ENCODE measurements around the gene C1orf141. TPM values are rescaled to one million over a fixed set of nuclear protein-coding genes. Genes with fewer than 3 reads are reported as not detected.

Gene C1orf141
- total RNA-seq (2021; fragmentation: NEBNext Ultra II Directional; extraction: Animal tissue kit (Norgen Biotek cat#: 25700)): not detected in 2 replicates
- polyA plus RNA-seq (2011; rRNA removed): not detected in 2 replicates
- polyA plus RNA-seq (2011; cell fraction: cytosol; rRNA removed): not detected
- polyA plus RNA-seq (2011; cell fraction: nucleus; rRNA removed): not detected
- not detected in 4 replicates for polyA plus RNA-seq (2012, experiment 1 of 2)
- polyA plus RNA-seq (2012, experiment 2 of 2): not detected
- not detected for polyA plus RNA-seq (2013, experiment 1 of 2)
- not detected for polyA plus RNA-seq (2013, experiment 2 of 2)
- polyA minus RNA-seq (2011; rRNA and poly(A)+ RNA removed): not detected in 2 replicates
- polyA minus RNA-seq (2011; cell fraction: cytosol; rRNA and poly(A)+ RNA removed): not detected
- polyA minus RNA-seq (2011; cell fraction: nucleus; rRNA and poly(A)+ RNA removed): not detected
- long read RNA-seq, experiment 1: 0 reads
- long read RNA-seq, experiment 2: 0 reads

DNA sequence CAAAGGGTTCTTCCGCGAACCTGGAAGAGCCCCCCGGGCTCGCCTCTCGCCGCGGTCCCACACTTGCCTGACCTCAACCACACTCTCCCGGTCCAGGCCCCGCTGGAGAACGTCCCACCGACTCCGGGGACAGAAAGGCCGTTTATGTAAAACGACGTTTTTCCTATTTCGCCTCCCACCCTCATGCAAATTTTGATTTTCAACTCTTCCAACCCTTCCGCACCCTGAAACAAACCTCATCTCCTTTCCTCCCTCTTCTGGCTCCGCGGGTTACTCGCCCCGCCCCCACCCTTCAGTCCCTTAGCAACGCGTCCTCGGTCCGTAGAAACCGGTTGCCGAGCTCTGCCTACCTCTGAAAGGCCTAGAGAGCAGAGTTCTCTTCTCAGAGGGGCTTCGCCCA is at the start of gene C1orf141:
C1orf141 (minus strand) TSS at position 276 of the 400 bp plus-strand sequence. CDS start 7,730 bp downstream, outside the sequence.
- Histone ChIP-seq H4K20me1 (replicated peaks in 1 of 2; ENCODE audit: control insufficient read depth in 1 of 2, insufficient read depth in 2 of 2, low read length in 2 of 2) (no peaks in the 10 kb centered on the region), H3K23ac (ENCODE audit: insufficient read length) (no peak within 1 kb of the TSS), H3K79me2 (ENCODE audit: control insufficient read depth in 1 of 2, insufficient read depth in 2 of 2, low read length in 2 of 2) (no peaks in the 10 kb centered on the region), H3K36me3 (ENCODE audit: control insufficient read depth in 2 of 4, insufficient read depth in 4 of 4, low read length in 3 of 4) (no peaks in the 10 kb centered on the region), H4K8ac (ENCODE audit: extremely low read depth, insufficient read depth, low read length) (no peak within 1 kb of the TSS), H3K27me3 (replicated peaks in 1 of 4; ENCODE audit: control insufficient read depth in 3 of 4, extremely low read depth in 1 of 4, insufficient read depth in 3 of 4, low read length in 3 of 4) (0 out of 7 replicates have a peak, but pooled peaks cover 0 to 2% (median 0%) of the 10 kb centered on the region in 4 experiments), H2BK15ac (ENCODE audit: low read length) (no peak within 1 kb of the TSS), H3K4me2 (ENCODE audit: insufficient read depth in 1 of 2, low read depth in 2 of 2, low read length in 2 of 2) (peak within 1 kb of the TSS; percentile 54 to 68), H2BK12ac (ENCODE audit: low read depth, low read length) (no peak within 1 kb of the TSS), H4K91ac (replicated peaks; ENCODE audit: insufficient read length, low read length) (no peak within 1 kb of the TSS), H3K27ac (ENCODE audit: low read depth, low read length) (no peak within 1 kb of the TSS), H2AFZ (ENCODE audit: low read length) (peak within 1 kb of the TSS; percentile 67; the same call in 1 of the 2 replicates), H3K79me1 (ENCODE audit: low read depth, low read length) (no peaks in the 10 kb centered on the region), H3K23me2 (ENCODE audit: low read depth, low read length) (no peaks in the 10 kb centered on the region; the same call in 1 of the 2 replicates), H3K4me3 (ENCODE audit: extremely low read depth in 1 of 4, insufficient read depth in 2 of 4, low read depth in 3 of 4, low read length in 4 of 4) (peak within 1 kb of the TSS; percentile 39 to 56 (median 49); a peak in 7 of 8 replicates), H2BK20ac (ENCODE audit: low read length) (no peak within 1 kb of the TSS), H3K14ac (ENCODE audit: insufficient read length) (no peak within 1 kb of the TSS), H3K9me3 (ENCODE audit: insufficient read depth in 2 of 2, low read depth in 1 of 2, low read length in 1 of 2) (no peaks in the 10 kb centered on the region), H3K4ac (replicated peaks; ENCODE audit: insufficient read length, low read depth, low read length) (no peak within 1 kb of the TSS), H4K5ac (ENCODE audit: insufficient read length, low read depth, low read length) (no peak within 1 kb of the TSS), H3K18ac (ENCODE audit: extremely low read depth, low read length) (no peak within 1 kb of the TSS), H2BK120ac (replicated peaks; ENCODE audit: low read depth, low read length) (no peak within 1 kb of the TSS), H3K9ac (replicated peaks in 1 of 4; ENCODE audit: extremely low read depth in 1 of 4, low read depth in 3 of 4, low read length in 3 of 4) (no peak within 1 kb of the TSS; a peak in 2 of 7 replicates), H3K4me1 (replicated peaks in 1 of 4; ENCODE audit: control insufficient read depth in 3 of 4, insufficient read depth in 4 of 4, low read length in 3 of 4) (peaks cover 2 to 7% (median 4%) of the 10 kb centered on the region in 4 experiments; a peak in 4 of 7 replicates), H3K56ac (replicated peaks; ENCODE audit: insufficient read length, low read depth, low read length) (no peak within 1 kb of the TSS), H2AK5ac (ENCODE audit: low read depth, low read length) (no peak within 1 kb of the TSS), H2BK5ac (ENCODE audit: low read depth, low read length) (no peak within 1 kb of the TSS)
- DNase-seq (ENCODE audit: low read depth in 1 of 2, low spot score in 2 of 2) (peak in 1 of 2 experiments; percentile 53), FAIRE-seq (no peak)
- WGBS, 2 experiments (ENCODE audit: extremely low coverage in 1 of 2, insufficient coverage in 1 of 2, insufficient read length in 1 of 2, insufficient replicate concordance in 2 of 2, low coverage in 1 of 2, low lambda C conversion rate in 2 of 2, missing lambda C conversion rate in 1 of 2): 20% methylated on average over 27 of the region's 28 CpGs; no CpG with 5 or more reads in 1 of the 2 experiments
- ChIA-PET POLR2A (ENCODE audit: partially characterized antibody) (interaction anchor here (0.6 kb wide), 2 partner anchors 78 to 308 kb away, joined by 3 read pairs; no protein-coding TSS in a partner anchor), CTCF (ENCODE audit: partially characterized antibody) (interaction anchor here (0.6 to 4.1 kb wide), 7 partner anchors 8 to 409 kb away, joined by 3 to 20 read pairs (median 5); no protein-coding TSS in a partner anchor)
- TF ChIP-seq, protein P1, sequence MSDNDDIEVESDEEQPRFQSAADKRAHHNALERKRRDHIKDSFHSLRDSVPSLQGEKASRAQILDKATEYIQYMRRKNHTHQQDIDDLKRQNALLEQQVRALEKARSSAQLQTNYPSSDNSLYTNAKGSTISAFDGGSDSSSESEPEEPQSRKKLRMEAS (IDR thresholded peaks at IDR 0.05): no peak
- TF ChIP-seq EZH2 (IDR thresholded peaks at IDR 0.05; ENCODE audit: low read depth, low read length, severe bottlenecking) (no peak), GABPA (IDR thresholded peaks at IDR 0.05; ENCODE audit: borderline replicate concordance, insufficient read depth, low read length) (no peak), SIN3A (conservative IDR thresholded peaks at IDR 0.05 in 1 of 2, IDR thresholded peaks at IDR 0.05 in 1 of 2; ENCODE audit: low read depth in 1 of 2, low read length in 2 of 2) (peak in 1 of 2 experiments; percentile 80; a peak in 2 of 4 replicates), HDAC2 (IDR thresholded peaks at IDR 0.05; ENCODE audit: borderline replicate concordance in 1 of 2, low read depth in 2 of 2, low read length in 2 of 2) (0 out of 4 replicates have a peak, but pooled peaks of 1 of the 2 experiments have one; percentile 23), CREB1 (IDR thresholded peaks at IDR 0.05) (no peak), ASH2L (IDR thresholded peaks at IDR 0.05; ENCODE audit: low read length) (peak; percentile 43), HDAC6 (IDR thresholded peaks at IDR 0.05; ENCODE audit: low read depth, low read length) (no peak), PHF8 (conservative IDR thresholded peaks at IDR 0.05; ENCODE audit: low read depth, low read length) (no peak), TCF12 (IDR thresholded peaks at IDR 0.05; ENCODE audit: low read depth, low read length) (no peak)

Measured in H1 (cell line).